Epithelial cell of alveolus of lung (primary cell): ENCODE data around the gene PEX5L. TPM values are rescaled to one million over a fixed set of nuclear protein-coding genes. Genes with fewer than 3 reads are reported as not detected.

Source experiments
- total RNA-seq: library from RNA; depleted of rRNA; stranded (reverse); fragments of >200 nt; gene quantifications from 2 replicates; pipeline ENCODE4 v1.2.1, GENCODE V29; 2015

Gene PEX5L, protein sequence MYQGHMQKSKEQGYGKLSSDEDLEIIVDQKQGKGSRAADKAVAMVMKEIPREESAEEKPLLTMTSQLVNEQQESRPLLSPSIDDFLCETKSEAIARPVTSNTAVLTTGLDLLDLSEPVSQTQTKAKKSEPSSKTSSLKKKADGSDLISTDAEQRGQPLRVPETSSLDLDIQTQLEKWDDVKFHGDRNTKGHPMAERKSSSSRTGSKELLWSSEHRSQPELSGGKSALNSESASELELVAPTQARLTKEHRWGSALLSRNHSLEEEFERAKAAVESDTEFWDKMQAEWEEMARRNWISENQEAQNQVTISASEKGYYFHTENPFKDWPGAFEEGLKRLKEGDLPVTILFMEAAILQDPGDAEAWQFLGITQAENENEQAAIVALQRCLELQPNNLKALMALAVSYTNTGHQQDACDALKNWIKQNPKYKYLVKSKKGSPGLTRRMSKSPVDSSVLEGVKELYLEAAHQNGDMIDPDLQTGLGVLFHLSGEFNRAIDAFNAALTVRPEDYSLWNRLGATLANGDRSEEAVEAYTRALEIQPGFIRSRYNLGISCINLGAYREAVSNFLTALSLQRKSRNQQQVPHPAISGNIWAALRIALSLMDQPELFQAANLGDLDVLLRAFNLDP
- not detected in 2 replicates for total RNA-seq

DNA sequence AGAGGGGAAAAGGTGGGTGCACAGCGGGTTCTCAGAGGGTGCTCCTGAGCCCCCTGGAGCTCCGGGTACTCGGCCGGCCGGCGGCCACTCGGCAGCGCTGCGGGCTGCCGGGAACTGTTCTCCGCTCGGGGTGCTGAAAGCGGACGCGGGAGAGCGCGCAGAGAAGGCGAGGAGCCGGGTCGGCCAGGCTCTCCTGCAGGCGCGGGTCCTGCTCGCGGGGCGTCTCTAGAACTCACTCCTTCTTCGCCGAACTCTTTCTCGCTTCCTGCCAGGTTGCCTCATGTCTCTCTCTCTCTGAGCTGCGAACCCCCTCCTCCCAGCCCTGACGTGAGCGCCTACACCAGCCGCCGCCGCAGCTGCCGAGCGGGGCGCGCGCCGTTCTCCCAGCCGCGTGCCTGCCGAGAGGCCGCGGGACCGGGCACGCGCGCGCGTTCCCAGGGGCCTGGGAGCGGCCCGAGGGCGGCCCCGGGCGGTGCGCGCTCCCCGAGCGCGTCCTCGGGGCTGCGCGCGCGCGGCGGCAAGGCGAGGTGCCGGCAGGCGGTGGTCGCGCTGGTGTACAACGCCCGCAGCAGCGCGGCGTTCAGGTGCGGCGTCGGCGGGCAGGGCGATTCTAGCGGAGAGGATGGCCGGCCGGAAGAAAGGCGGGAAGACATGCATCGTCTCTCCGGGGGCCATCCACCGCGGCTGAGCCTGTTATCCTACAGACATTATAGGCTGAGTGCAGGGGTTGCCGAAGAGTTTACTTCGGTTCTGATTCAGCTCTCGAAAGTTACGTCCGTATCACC is at the start of gene PEX5L:
Gene PEX5L (minus strand): TSS at position 267 of the 785 bp plus-strand sequence. CDS start 338 bp downstream, outside the sequence.

